Neural progenitor cell (in vitro differentiated cells): ENCODE results near the gene ECEL1. TPM values are rescaled to one million over a fixed set of nuclear protein-coding genes. Genes with fewer than 3 reads are reported as not detected.

Source experiments
- DNase-seq: peaks from one replicate; pipeline ENCODE4 v3.0.0-alpha.2; 2016; ENCODE audit warnings: low spot score
- H2AFZ ChIP-seq: fragments of 200-600 bp; sonication (generic); replicated peaks from 2 replicates; pipeline ENCODE4 v1.6.1; 2016; ENCODE audit warnings: antibody characterized with exemption
- H3F3A ChIP-seq: fragments of 200-600 bp; sonication (generic); 2 replicates; pipeline ENCODE4 v1.6.1; 2016; ENCODE audit warnings: antibody characterized with exemption, low read depth
- H3K27ac ChIP-seq: fragments of 200-600 bp; sonication (generic); 2 replicates; pipeline ENCODE4 v1.5.1; 2016; ENCODE audit warnings: mild to moderate bottlenecking
- H3K27me3 ChIP-seq: fragments of 200-600 bp; sonication (generic); 2 replicates; pipeline ENCODE4 v1.6.1; 2016; ENCODE audit warnings: mild to moderate bottlenecking, moderate library complexity
- H3K36me3 ChIP-seq: fragments of 200-600 bp; sonication (generic); 2 replicates; pipeline ENCODE4 v1.5.1; 2016
- H3K4me1 ChIP-seq: fragments of 200-600 bp; sonication (generic); 2 replicates; pipeline ENCODE4 v1.6.1; 2016; ENCODE audit warnings: mixed run types
- H3K4me2 ChIP-seq: fragments of 200-600 bp; sonication (generic); 2 replicates; pipeline ENCODE4 v1.6.1; 2016
- H3K4me3 ChIP-seq: fragments of 200-600 bp; sonication (generic); 2 replicates; pipeline ENCODE4 v1.5.1; 2016
- H3K79me2 ChIP-seq: fragments of 200-600 bp; sonication (generic); 2 replicates; pipeline ENCODE4 v1.6.1; 2016; ENCODE audit warnings: low read depth
- H3K9ac ChIP-seq: fragments of 200-600 bp; sonication (generic); 2 replicates; pipeline ENCODE4 v1.6.1; 2016
- H3K9me3 ChIP-seq: fragments of 200-600 bp; sonication (generic); 2 replicates; pipeline ENCODE4 v1.5.1; 2016; ENCODE audit warnings: low read depth
- H4K20me1 ChIP-seq: fragments of 200-600 bp; sonication (generic); 2 replicates; pipeline ENCODE4 v1.6.1; 2016; ENCODE audit warnings: low read depth
- H3K27ac Mint-ChIP-seq: 3 replicates; pipeline ENCODE4 v1.8.0; 2021; ENCODE audit warnings: mixed read lengths
- H3K27me3 Mint-ChIP-seq: 2 replicates; pipeline ENCODE4 v1.8.0; 2022; ENCODE audit warnings: low read depth, mild to moderate bottlenecking, inconsistent platforms, moderate library complexity, mixed read lengths; ENCODE audit not compliant: insufficient read depth
- H3K36me3 Mint-ChIP-seq: 3 replicates; pipeline ENCODE4 v1.8.0; 2021; ENCODE audit warnings: mixed read lengths
- H3K4me1 Mint-ChIP-seq: 3 replicates; pipeline ENCODE4 v1.8.0; 2021; ENCODE audit warnings: mixed read lengths
- H3K4me3 Mint-ChIP-seq: 3 replicates; pipeline ENCODE4 v1.8.0; 2021; ENCODE audit warnings: mild to moderate bottlenecking, moderate library complexity, mixed read lengths
- H3K9me3 Mint-ChIP-seq: 3 replicates; pipeline ENCODE4 v1.8.0; 2020; ENCODE audit warnings: mixed read lengths
- CTCF ChIP-seq: fragments of 200-600 bp; sonication (generic); IDR thresholded peaks from 2 replicates; pipeline ENCODE4 v1.5.1; 2017; ENCODE audit warnings: antibody characterized with exemption, mild to moderate bottlenecking
- EZH2 ChIP-seq: fragments of 200-600 bp; sonication (generic); IDR thresholded peaks from 2 replicates; pipeline ENCODE4 v1.6.1; 2017; ENCODE audit warnings: antibody characterized with exemption, mild to moderate bottlenecking, moderate library complexity
- EZH2phosphoT487 ChIP-seq: fragments of 200-600 bp; sonication (generic); IDR thresholded peaks from 2 replicates; pipeline ENCODE4 v1.6.1; 2017; ENCODE audit warnings: antibody characterized with exemption
- total RNA-seq: library from RNA; depleted of rRNA; stranded (reverse); fragments of >200 nt; gene quantifications from 2 replicates; pipeline ENCODE4 v1.2.3, GENCODE V29; 2015; ENCODE audit warnings: low replicate concordance

The ECEL1 gene
- total RNA-seq, 1 donor from 2014 or later = 0.84 TPM

- Histone ChIP-seq H3F3A (peaks cover 3% of the 10 kb centered on the region), H4K20me1 (peaks cover 10% of the 10 kb centered on the region), H3K4me2 (peak overlapping the region; percentile 16), H3K4me3 (no peak overlapping the region), H3K79me2 (no peaks in the 10 kb centered on the region), H3K4me1 (peaks cover 30% of the 10 kb centered on the region), H3K27ac (no peak overlapping the region), H2AFZ (no peak overlapping the region), H3K9me3 (no peaks in the 10 kb centered on the region), H3K27me3 (peaks cover 16% of the 10 kb centered on the region), H3K9ac (no peak overlapping the region), H3K36me3 (no peaks in the 10 kb centered on the region)
- DNase-seq = no peak
- peaks cover 33% of the 10 kb centered on the region for H3K27me3 Mint-ChIP-seq
- peaks cover 3% of the 10 kb centered on the region for H3K9me3 Mint-ChIP-seq
- no peak overlapping the region for H3K4me3 Mint-ChIP-seq
- TF ChIP-seq EZH2phosphoT487 (no peak), EZH2 (no peak), CTCF (no peak)
- H3K4me1 Mint-ChIP-seq = peaks cover 14% of the 10 kb centered on the region
- no peak overlapping the region for H3K27ac Mint-ChIP-seq
- H3K36me3 Mint-ChIP-seq = no peaks in the 10 kb centered on the region
Observed at GRCh38 chr2:232493701-232494474, 6.3 kb upstream of the ECEL1 start.

DNA sequence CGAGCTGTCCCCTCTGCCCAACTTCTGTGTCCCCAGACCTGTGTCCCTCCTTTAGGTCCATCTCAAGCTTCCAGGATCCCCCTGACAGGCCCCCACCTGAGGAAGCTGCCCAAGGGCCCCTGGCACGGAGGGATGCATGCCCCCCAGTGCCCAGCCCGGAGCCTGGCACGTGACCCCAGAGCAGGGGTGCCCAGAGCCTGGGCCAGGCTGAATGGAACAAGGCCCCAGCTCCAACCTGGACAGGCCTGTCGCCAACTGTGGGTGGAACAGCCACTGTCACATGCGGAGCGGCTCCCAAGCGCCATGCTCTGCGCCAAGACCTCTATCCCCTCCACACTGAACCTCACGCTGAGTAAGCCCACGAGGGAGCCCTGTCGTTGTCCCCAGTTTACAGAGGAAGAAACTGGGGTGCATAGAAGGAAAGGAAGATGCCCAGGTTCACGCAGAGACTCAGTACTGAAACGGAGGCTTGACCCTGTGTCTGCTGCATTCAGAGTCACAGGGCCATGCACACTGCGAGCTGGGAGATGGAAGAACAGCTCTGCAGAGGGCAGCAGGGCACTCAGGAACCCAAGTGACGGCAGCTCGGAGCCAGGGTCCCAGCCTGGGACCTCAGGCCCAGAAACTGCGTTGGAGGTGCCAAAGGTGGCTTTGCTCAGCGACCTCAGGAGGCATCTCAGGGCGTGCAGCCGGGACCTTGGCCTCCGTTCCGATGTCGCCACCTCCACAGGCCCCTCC lies 5.5 kb upstream of the ECEL1 start:
- Histone ChIP-seq H3K27me3 (peaks cover 24% of the 10 kb centered on the region), H3K79me2 (no peaks in the 10 kb centered on the region), H3K9me3 (no peaks in the 10 kb centered on the region), H3K36me3 (no peaks in the 10 kb centered on the region), H3K9ac (no peak overlapping the region), H2AFZ (no peak overlapping the region), H3F3A (peaks cover 10% of the 10 kb centered on the region), H4K20me1 (peaks cover 17% of the 10 kb centered on the region), H3K27ac (no peak overlapping the region), H3K4me2 (no peak overlapping the region), H3K4me1 (peaks cover 36% of the 10 kb centered on the region), H3K4me3 (no peak overlapping the region)
- DNase-seq = no peak
- no peak overlapping the region for H3K4me3 Mint-ChIP-seq
- H3K36me3 Mint-ChIP-seq = no peaks in the 10 kb centered on the region
- H3K27ac Mint-ChIP-seq = no peak overlapping the region
- TF ChIP-seq EZH2 = no peak
- TF ChIP-seq CTCF = no peak
- TF ChIP-seq EZH2phosphoT487 = no peak
- H3K27me3 Mint-ChIP-seq = peaks cover 35% of the 10 kb centered on the region
- no peaks in the 10 kb centered on the region for H3K9me3 Mint-ChIP-seq
- H3K4me1 Mint-ChIP-seq = peaks cover 16% of the 10 kb centered on the region

GRCh38 chr2:232492236-232492848 lies 4.7 kb upstream of the ECEL1 start:
- H3K9ac ChIP-seq = no peak overlapping the region
- Mint-ChIP-seq H3K4me3 (no peak overlapping the region), H3K27ac (no peak overlapping the region), H3K4me1 (peaks cover 15% of the 10 kb centered on the region), H3K27me3 (peaks cover 33% of the 10 kb centered on the region), H3K9me3 (no peaks in the 10 kb centered on the region), H3K36me3 (no peaks in the 10 kb centered on the region)
- peaks cover 20% of the 10 kb centered on the region for H4K20me1 ChIP-seq
- peaks cover 35% of the 10 kb centered on the region for H3K4me1 ChIP-seq
- no peak overlapping the region for H3K4me3 ChIP-seq
- H3K27me3 ChIP-seq = peaks cover 32% of the 10 kb centered on the region
- H3F3A ChIP-seq = peaks cover 15% of the 10 kb centered on the region
- H2AFZ ChIP-seq = no peak overlapping the region
- no peak for DNase-seq
- H3K36me3 ChIP-seq = no peaks in the 10 kb centered on the region
- H3K27ac ChIP-seq = no peak overlapping the region
- H3K9me3 ChIP-seq = no peaks in the 10 kb centered on the region
- no peak for TF ChIP-seq EZH2
- no peak overlapping the region for H3K4me2 ChIP-seq
- H3K79me2 ChIP-seq = no peaks in the 10 kb centered on the region
